Peyer's patch (tissue), 4 donors: ENCODE results near the gene ADCY9.

Source experiments
- CTCF ChIP-seq, 6 experiments: fragments of 450-650 bp in 4 of 6; fragments of 200-600 bp in 2 of 6; sonication (generic) in 1 of 6; IDR thresholded peaks; one replicate each; pipeline ENCODE4 v1.5.1; 2017 to 2019; ENCODE audit warnings: antibody characterized with exemption in 6 of 6, mild to moderate bottlenecking in 3 of 6, moderate library complexity in 1 of 6
- POLR2A ChIP-seq, 2 donors: fragments of 450-650 bp; IDR thresholded peaks; one replicate each; pipeline ENCODE4 v1.5.1; 2017; ENCODE audit warnings: antibody characterized with exemption in 2 of 2, mild to moderate bottlenecking in 2 of 2, moderate library complexity in 2 of 2

GRCh38 chr16:3912897-3913296, 203.3 kb downstream of the ADCY9 start:
- TF ChIP-seq CTCF (IDR thresholded peaks at IDR 0.05), result no peak
- no peak for TF ChIP-seq POLR2A (IDR thresholded peaks at IDR 0.05)
